ENCODE results near the gene PLB1. TPM values are rescaled to one million over a fixed set of nuclear protein-coding genes. Genes with fewer than 3 reads are reported as not detected.
A peak's percentile ranks its signal among the peaks of the same experiment; 100 is the strongest.

PLB1 gene
- total and polyA plus RNA-seq, 9 of the 15 experiments (the other 6 are each of a cell fraction or from before 2014, with no cell fraction given): 0.01 to 0.09 (median 0.07) TPM; not detected in 2

- TF ChIP-seq ZBTB33 (CRISPR knock-in tag; IDR thresholded peaks at IDR 0.05) (no peak), ZKSCAN8 (CRISPR knock-in tag; IDR thresholded peaks at IDR 0.05) (no peak), FOS (IDR thresholded peaks at IDR 0.05; ENCODE audit: extremely low read depth, insufficient read length) (peak; percentile 67), CHAMP1 (IDR thresholded peaks at IDR 0.05) (no peak), MEF2D (tag; conservative IDR thresholded peaks at IDR 0.05; ENCODE audit: low read depth) (peak; percentile 78), NR0B1 (IDR thresholded peaks at IDR 0.05; ENCODE audit: partially characterized antibody) (no peak), ETV5 (CRISPR knock-in tag; IDR thresholded peaks at IDR 0.05; ENCODE audit: low read depth) (no peak), HMG20A (CRISPR knock-in tag; conservative IDR thresholded peaks at IDR 0.05) (no peak), HIVEP1 (CRISPR knock-in tag; IDR thresholded peaks at IDR 0.05) (no peak), ZNF707 (CRISPR knock-in tag; conservative IDR thresholded peaks at IDR 0.05) (no peak), ZBTB12 (CRISPR knock-in tag; IDR thresholded peaks at IDR 0.05) (no peak), PTBP1 (IDR thresholded peaks at IDR 0.05; ENCODE audit: low read depth, low read length) (no peak), THRB (CRISPR knock-in tag; conservative IDR thresholded peaks at IDR 0.05) (no peak), HDAC3 (IDR thresholded peaks at IDR 0.05; ENCODE audit: borderline replicate concordance, partially characterized antibody) (no peak), CREB3L1 (IDR thresholded peaks at IDR 0.05; ENCODE audit: borderline replicate concordance, low read depth) (peak; percentile 40; the same call in 1 of the 2 replicates), PHF8 (IDR thresholded peaks at IDR 0.05; ENCODE audit: borderline replicate concordance, low read length) (peak; percentile 27; the same call in 1 of the 2 replicates), ARID2 (IDR thresholded peaks at IDR 0.05) (no peak), ZNF212 (CRISPR knock-in tag; IDR thresholded peaks at IDR 0.05) (no peak)
Observed at GRCh38 chr2:28583899-28584553, 88.2 kb downstream of the PLB1 start (continued).

Measured in K562 (cell line).